CD4-positive, alpha-beta T cell treated with Interleukin-15 for 1 hour (primary cell): ENCODE measurements around the gene NFATC4.
A peak's percentile ranks its signal among the peaks of the same experiment; 100 is the strongest.

Experiments used
- DNase-seq: peaks from one replicate; pipeline ENCODE4 v3.0.0-alpha.2; 2020

The NFATC4 gene

DNA sequence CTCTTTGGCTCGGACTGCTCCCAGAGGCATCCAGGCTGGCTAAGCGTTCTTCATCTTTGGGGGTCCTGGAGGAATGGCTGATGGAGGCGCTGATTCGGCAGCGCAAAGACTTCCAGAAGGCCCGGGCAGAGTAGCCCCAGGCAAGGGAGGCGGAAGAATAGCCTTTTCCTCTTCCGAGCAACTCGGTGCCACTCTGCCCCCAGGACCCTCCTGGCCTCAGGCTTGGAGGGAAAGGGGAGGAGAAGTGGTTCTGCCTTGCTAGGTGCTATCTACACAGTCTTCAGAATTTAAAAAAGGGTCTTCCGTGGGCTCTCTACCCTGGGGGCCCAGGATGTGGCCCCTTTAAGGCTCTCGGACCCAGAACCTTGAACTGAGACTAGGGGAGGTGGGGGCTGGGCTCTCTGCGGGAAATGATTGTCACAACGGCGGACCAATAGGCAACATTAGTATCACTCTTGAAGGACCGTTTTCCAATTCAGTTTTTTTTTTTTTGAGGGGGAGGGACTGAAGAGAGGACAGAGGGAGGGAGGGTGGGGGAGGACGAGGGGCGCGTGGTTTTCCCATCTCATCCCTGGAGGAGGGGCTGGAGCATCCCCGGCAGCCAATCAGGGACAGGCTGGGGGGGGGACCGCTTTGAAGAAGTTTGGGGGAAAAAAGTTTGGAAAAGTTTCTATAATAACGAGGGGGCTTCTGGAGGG, at the start of gene NFATC4:
Gene NFATC4, plus strand, starts transcription at position 671 of the 698 bp plus-strand sequence. CDS start 157 bp downstream, outside the sequence.
- no peak for DNase-seq

DNA sequence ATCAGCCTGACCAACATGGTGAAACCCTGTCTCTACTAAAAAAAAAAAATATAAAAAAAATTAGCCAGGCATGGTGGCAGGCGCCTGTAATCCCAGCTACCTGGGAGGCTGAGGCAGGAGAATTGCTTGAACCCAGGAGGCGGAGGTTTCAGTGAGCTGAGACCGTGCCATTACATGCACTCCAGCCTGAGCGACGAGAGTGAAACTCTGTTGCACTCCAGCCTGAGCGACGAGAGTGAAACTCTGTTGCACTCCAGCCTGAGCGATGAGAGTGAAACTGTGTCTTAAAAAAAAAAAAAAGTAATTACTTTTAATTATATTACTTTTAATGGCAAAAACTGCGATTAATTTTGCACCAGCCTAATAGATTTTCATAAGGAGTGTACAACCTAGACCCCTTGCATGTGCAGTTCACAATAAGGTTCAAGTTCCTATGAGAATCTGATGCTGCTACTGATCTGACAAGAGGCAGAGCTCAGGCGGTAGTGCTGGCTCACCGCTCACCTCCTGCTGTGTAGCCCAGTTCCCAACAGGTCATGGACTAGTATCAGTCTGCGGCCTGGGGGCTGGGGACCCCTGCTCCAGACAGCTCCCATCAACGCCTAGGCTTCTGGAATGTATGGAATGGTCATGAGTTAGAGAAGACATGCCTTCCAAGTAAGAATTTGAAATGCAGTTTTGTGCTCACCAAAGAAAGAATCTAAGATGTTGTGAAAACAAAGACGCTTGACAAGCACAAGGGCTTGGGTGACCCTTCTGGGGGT, 46.6 kb upstream of the NFATC4 start:
- DNase-seq, result no peak

DNA sequence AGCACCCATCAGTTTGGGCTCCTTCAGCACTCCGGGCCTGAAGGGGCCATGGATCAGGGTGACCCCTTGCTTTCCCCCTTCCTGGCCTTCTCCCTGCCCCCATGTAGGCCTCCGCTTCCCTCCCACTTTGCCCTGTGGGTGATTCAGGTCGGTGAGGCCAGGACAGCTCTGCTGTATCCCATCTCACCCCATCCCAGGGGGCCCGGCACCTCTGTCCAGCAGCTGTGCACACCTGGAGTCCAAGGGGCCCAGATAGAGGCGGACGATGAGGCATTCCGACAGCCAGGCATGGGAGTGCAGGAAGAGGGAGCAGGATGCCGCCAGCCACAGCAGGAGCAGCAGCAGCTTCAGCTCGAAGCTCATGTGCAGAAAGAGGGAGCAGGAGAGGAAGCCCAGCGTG, 45.3 kb upstream of the NFATC4 start:
- DNase-seq, result no peak

DNA sequence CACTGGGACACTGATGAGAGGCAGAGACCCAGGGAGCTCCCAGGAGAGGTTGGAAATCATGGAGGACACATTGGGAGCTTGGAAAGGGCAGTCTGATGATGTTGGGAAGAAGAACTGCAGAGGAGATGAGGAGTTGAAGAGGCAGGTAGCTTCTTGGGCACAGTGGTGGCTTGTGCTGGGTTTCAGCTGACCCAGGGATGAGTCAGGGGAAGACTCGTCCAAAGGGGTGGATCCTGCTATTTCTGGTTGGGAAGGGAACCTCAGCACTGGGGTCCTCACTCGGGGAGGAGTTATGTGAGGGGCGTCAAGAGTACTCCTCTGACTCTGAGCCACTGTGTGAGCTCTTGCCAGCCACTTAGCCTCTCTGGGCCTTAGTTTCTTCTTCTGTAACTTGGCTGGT, 44.6 kb upstream of the NFATC4 start:
- no peak for DNase-seq

DNA sequence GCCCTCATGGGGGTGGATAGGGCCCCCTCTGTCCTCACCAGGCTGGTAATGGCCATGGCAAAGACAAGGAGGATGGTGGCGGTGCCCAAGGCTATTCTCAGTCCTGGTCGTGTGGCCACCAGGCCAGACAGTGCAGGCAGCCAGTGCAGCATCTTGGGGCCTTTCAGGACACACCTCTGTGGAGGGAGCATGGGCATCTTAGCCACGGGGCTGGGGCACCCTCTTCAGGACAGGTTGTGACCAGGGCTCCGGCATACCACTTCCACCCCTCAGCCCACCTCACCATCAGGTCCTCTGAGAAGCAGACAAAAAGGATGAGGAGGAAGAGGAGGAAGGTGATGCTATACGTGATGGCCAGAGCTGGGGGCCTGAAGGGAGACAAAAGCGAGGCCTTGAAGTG, 44.0 kb upstream of the NFATC4 start:
- no peak for DNase-seq

DNA sequence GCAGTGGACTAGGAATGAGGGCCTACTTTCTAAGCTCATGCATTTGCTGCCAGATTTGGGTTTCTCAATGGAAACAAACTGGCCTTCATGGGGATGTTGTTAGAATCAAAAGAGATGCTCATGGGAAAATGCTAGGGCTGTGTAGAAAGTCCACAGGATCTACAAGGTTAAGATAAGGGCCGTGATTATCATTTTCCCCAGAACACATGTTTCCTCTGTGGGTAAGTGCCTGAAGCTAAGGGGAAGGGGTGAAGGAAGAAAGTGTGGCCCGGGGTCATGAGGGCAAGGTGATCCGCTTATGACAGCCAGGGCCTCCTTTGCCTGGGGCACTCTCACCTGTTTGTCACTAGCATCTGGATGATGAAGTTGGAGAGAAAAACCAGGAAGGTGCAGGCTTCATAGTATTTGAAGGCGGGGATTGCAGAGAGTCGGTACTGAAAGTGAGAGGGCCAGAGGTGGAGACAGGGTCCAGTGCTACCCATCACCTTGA, 42.9 kb upstream of the NFATC4 start:
- DNase-seq, result no peak

DNA sequence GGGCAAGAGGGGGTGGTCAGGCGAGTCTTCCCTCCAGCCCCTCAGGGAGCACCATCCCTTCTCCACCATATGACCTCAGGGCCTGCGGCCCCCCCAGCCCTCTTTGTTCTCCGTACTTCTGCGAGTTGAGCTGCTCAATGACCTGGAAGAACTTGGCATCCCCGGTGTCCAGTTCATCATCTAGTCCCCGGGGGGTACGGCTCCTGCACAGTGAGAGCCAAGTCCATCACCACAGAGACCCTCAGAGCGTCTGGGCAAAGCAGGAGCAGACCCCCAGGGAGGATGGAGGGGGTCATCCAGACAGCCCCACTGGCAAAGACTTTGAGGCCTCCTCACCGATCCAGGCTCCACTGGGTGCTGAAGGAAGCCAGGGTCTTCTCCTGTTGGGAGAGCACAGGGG, 42.0 kb upstream of the NFATC4 start:
- DNase-seq, result peak; percentile 11

DNA sequence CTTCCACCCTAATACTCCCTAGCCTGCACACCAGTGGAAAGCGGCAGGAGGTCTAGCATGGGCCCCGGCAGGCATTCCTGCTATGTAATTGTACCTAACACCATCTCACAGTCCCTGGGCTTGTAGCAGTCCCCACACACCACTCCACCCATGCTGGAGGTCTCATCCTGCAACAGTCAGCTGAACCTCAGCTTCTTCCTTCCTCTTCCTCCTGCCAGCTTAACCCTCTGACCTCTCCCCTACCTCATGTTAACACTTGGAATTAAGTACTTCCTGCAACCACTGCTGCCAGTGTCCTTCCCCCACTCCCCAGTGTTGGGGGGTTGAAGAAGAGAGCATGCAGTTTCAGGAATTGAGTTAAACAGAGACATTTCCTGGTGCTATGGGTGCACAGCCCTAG, 40.7 kb upstream of the NFATC4 start:
- DNase-seq, result no peak

DNA sequence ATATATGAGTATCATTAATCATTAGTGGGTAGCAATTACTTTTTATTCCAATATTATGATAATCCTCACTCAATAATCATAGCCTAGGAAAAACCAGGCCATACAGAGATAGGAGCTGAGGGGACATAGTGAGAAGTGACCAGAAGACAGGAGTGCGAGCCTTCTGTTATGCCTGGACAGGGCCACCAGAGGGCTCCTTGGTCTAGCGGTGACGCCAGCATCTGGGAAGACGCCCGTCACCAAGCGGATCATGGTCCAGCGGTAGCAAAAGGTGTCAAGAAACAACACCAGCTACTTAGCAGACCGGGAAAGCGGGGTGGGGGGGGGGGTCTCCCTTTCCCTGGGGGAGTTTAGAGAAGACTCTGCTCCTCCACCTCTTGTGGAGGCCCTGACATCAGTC, 40.1 kb upstream of the NFATC4 start:
- peak; percentile 52 for DNase-seq

DNA sequence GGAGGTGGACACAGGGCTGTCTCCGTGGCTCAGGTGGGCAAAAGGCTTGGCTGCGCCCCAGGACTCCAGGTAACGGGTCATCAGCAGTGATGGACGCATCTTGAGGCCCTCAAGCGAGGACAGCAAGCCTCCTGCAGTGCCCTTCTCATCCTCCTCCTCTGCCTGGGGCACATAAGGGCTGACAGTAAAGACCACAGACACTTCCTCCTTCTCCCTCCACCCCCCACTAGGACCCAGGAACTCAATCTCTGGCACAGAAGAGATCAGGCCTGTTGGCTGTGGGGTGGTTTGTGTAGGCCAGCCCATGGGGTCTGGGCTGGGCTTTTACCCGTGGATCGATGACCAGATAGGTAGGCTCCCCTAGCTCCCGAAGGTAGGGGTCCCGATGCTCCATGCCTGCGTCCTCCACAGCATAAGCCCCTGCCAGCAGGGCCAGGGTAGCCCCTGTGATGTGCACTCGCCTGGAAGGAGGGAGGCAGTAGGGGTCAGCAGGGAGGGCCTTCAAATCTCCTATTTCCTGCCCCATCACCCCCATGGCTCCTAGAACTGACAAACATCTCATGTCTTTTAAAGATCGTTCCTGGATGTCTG, 38.8 kb upstream of the NFATC4 start:
- DNase-seq, result no peak

DNA sequence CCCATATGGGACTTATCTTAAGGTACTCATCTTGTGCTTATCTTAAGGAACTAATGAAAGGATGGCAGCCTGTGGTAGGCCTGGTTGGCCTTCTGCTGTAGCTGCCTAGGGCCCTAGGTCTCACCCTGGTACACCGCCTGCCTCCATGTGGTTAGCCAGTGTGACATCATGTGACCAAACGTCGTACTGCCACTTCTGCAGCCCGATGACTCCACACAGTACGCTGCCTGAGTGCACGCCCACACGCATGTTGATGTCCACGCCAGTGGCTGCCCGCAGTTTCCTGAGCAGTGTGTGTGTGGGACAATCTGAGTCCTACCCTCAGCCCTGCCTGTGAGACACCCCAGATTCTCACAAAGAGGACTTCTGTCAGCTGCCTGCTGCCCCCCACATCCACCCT, 38.2 kb upstream of the NFATC4 start:
- peak; percentile 84 for DNase-seq

DNA sequence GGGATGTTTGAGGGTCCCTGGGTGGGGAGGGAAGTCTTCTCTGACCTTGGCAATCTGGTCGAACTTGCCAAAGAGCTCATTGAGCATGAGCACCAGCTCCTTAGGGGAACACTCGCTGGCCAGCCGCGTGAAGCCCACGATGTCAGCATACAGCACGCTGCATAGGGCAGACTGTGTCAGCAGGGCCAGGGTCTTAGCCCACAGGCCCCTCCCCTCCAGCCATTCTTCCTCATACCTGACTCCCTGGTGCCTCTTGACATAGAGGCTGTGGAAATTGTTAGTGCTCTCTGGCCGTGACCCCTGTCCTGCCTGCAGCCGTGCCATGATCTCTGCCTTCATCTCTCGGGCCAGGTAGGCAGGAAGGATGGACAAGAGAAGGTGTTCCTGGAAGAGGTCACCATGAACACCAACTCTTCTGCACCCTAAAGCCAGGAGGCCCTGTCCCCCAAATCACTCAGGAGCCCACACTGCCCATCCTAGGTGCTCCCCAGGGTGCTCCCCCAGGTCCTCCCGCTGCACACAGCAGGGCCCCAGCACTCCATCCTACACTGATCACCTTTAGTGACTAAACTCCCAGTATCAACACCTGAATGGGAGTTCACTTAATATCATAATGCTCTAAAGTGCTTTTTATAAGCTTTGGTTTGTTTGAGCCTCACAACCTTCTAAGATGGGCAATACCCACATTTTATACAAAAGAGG, 36.9 kb upstream of the NFATC4 start:
- DNase-seq, result no peak

DNA sequence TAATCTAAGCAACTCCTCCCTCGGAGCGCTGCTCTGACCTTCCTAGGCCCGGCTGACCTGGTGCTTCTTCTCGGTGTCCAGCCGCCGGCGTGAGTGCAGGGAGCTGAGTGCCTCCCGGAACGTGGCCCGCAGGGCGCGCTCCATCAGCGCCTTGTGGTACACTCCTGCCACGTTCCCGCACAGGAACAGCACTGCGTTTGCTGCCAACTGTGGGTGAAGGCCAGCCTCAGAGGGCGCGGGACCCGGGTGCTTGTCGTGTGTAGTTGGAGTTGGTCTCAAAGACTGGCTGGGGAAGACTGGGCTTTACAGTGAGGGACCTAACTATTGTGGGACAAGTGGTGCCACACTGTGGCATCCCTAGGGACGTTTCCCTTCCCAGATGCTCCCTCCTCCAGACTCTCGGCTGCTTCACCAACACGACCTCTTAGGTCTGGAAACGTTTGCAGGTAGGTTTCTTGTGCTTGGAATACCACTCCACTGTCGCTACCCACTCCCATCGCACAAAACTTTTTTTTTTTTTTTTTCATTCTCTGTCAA, 36.2 kb upstream of the NFATC4 start:
- DNase-seq, result no peak

DNA sequence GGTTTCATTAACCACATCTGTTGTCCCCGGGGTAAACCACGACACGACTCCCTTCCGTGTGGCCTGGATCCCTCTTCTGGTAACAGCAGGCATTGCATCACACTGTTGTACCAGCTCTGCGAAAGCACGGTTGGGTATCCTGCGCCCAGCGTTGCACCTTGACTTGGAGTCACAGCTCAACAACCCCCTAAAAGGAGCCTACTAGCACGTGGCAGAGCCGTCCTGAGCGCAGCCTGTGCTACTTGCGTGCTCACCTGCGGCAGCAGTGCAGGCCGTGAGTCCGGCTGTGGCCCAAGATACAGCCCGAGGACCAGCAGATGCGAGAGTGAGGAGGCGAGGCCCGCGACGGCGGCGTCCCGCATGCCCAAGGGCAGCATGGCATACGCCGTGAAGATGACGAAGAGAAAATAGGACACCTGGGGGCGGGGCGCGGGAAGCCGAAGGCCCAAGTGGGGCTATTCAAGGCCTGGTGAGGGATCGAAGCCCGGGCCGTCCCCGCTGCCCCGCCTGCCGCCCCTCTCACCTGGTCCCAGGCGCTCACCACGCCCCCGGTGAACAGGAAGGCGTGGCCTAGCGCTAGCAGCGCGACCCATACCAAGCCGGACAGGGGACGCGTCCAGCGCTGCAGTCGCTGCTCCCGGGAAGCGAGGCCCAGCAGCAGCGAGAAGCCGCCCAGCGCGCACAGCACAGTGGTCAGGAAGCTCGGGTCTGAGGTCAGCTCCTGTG, 35.6 kb upstream of the NFATC4 start:
- DNase-seq, result peak; percentile 90

DNA sequence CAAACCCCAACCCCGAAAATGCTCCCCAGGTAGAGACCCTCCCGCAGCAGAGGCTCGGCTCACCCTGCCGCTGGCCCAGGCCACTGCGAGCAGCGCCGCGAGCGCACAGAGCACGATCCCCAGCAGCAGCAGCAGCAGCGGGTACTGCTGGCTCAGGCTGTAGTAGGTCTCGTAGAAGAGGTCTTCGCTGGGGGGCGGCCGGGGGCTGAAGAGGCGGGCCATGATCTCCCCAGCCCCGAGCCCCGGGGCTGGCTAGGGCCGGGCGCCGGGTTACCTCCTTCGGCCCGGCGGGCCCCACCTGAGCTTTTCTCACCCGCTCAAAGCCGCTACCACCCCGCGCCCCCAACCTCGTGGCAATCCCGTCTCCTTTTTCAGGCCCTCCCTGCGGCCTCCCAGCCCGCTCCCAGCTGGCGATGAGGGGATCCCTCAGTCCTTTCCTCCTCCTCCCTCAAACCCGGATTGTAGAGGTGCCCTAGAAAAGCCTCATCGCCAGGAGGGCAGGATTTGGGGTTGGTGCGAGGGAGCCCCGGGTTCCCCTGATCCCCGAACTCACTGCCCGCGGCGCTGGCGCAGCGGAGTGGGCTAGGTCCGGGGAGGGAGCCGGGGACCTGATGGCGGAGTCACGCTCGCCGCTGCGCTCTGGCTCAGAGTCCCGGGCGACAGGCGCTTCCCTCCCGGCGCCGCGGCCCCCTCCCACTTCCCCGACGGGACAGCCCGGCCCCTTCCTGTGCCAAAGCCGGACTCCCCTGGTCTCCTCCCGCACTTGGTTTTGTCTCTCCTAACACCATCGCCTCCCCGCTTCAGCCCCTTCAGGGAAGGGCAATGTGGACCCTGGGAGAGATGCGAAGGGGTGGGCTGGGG, 33.3 kb upstream of the NFATC4 start, which contains the start of gene ADCY4:
Gene ADCY4, minus strand, starts transcription at position 641 of the 861 bp plus-strand sequence. Its CDS starts 419 bp downstream, at position 222.
- no peak for DNase-seq

DNA sequence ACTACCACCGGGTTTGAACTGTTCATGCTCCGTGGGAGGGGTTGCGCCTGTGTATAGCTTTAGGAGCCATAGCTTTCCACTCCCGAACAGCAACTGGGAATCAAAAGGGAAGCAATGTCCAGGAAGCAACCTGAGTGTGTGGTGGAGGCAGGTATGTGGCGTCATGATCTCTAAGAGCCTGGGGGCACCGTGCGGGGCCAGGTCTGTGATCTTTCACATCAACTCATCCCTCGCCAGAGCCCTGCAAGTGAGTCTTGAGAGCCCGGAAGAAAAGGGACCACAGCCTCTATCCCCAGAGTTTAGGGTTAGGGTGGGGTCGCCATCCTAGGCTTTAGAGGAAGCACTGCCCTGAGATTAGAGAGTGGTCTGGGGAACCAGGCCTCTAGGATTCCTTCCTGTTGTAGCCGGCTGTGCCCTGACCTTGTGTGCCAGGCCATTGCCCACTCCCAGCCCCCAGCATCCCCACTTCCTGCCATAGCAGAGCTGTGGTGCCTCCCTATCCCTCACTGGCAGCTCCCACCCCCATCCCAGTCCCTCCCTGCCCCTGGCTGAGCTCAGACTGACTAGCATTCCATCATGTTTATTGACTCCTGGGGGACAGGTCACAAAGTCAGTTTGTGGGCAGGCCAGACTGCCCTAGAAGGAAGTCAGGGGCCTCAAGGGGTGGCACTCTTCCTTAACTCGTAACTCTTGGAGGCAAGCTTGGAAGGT, 32.4 kb upstream of the NFATC4 start:
- DNase-seq, result no peak

DNA sequence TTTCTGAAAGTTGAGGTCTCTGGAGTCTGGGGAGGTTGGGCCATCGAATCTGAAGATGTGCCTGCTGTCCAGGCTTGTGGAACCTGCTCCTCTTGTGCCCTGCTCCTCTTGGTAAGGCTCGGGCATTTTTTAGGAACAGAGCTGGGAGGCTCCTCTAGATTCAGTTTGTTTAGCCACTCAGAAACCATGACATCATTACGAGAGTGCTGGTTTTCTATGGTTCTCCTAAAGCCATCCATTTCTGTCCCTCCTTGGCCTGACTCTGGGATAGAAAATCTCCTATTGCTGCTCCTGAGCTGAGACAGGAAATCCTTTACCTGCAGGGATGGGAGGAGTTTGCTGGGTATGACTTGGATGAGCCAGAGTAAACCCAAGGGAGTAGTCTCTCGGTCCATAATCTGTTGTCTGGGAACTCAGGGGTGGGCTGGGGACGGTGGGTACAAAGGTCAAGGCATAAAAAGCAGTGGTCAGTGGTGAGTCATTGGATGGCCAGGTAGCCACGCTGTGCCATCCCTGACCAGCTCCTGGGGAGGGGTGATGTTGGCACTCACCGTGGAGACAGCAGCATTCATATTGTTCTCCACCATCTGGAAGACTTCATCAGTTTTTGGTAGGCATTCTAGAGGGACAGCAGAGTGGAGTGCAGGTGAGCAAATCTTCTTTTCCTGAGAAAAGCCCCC, 30.7 kb upstream of the NFATC4 start:
- DNase-seq, result no peak

DNA sequence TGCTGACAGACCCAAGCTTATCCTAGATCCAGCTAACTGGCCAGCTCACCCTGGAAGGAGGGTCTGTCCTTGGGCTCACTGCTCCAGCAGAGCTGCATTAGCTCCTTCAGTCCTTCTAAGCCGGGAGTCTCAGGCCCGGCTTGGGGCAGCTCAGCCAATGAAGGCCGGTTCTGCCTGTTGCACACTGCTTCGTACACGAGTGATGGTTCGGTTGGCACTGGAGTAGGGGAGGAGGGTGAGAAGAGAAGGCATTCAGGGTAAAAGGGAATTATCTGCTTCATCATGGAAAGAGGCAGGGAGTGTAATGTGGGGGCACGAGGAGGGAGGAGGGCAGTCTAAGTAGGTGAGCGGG, 30.2 kb upstream of the NFATC4 start:
- no peak for DNase-seq

DNA sequence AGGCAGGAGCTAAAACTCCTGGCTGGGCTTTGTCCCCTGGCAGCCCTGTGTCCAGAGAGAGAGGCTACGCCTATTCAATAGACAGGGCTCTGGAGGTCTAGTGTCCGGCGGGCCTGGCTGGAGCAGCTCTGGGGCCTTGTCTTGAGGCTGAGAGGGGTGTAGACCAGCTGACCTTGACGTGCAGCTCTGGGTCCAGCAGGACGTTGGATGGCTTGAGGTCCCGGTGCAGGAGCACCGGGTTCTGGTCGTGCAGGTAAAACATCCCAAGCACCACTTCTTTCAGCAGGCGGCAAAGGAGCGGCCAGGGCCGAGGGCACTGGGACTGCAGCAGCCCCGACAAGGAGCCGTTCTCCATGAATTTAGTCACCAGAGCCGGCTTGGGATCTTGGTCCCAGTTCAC, 29.1 kb upstream of the NFATC4 start:
- DNase-seq, result no peak
